Measurements from ENCODE around the gene DNAJC13.

DNAJC13 gene

DNA sequence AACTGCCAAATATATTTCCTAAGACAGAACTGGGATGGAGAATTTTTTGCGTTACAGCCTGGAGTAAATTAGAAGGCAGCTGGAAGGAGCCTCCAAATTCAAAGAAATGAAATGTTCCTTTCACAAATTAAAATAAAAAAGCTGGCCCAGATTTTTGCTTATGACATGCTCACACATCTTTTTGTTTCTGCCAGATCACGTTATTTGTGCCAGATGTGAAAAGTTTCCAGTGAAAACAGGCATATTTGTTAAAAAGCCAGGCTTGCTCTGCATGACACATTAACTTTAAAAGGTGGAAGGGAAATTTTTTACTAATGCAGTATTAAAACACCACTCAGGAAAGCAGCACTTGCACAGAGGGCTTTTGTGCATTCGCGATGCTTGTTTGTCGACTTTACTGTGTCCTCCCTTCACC, 156.5 kb downstream of the DNAJC13 start:
- DNase-seq (ENCODE audit: low read depth in 2 of 2, low spot score in 1 of 2): no peak

DNA sequence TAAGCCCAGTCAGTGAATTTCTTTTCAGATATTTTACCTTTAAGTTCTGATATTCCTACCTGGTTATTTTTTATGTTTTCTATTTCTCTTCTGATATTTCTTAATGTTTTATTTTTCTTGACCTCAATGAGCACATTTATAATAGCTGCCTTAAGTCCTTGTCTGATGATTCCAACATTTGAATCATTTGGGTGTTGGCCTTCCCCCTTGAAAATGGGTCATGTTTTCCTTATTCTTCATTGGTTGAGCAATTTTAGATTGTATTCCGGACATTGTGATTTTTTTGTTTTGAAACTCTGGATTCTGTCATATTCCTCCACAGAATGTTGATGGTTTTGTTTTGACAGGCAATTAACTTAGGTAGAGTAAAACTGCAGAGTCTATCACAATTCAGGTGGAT, 170.1 kb downstream of the DNAJC13 start:
- no peak for DNase-seq (ENCODE audit: low read depth in 2 of 2, low spot score in 1 of 2)
